OCI-LY7 (cell line): ENCODE data around the gene SH3BGR. TPM values are rescaled to one million over a fixed set of nuclear protein-coding genes. Genes with fewer than 3 reads are reported as not detected.

Experiments
- BruUV-seq: library from RNA; stranded (reverse); fragments of 400-500 nt; replicated peaks from 2 replicates; lab custom pipeline; 2021; lab: Mats Ljungman, UMichigan
- CTCF ChIA-PET: fragments of 300-600 bp; sonication (Branson Sonifier 250); formaldehyde crosslinking; loops from one replicate; lab custom pipeline; 2022; ENCODE audit warnings: antibody characterized with exemption; ENCODE audit not compliant: unreplicated experiment; lab: Charles Lee
- POLR2A ChIA-PET: fragments of 300-600 bp; sonication (Branson Sonifier 250); formaldehyde crosslinking; loops from one replicate; lab custom pipeline; 2022; ENCODE audit warnings: antibody characterized with exemption; lab: Charles Lee
- DNase-seq: peaks from one replicate; pipeline ENCODE4 v3.0.0-alpha.2; 2015; ENCODE audit warnings: low spot score
- H2AFZ ChIP-seq: fragments of 200-600 bp; sonication (generic), shearing (Covaris generic); 2 replicates; pipeline ENCODE4 v1.6.1; 2014; ENCODE audit warnings: mild to moderate bottlenecking, antibody characterized with exemption, low read length, moderate library complexity
- H3K27ac ChIP-seq: fragments of 200-600 bp; sonication (generic); 2 replicates; pipeline ENCODE4 v1.5.1; 2014; ENCODE audit warnings: mixed run types, low read depth, mild to moderate bottlenecking, moderate library complexity, low read length, inconsistent platforms; ENCODE audit not compliant: poor library complexity, severe bottlenecking
- H3K36me3 ChIP-seq: fragments of 200-600 bp; sonication (generic); 2 replicates; pipeline ENCODE4 v1.6.1; 2014; ENCODE audit warnings: mild to moderate bottlenecking, antibody characterized with exemption, low read length, moderate library complexity, mixed read lengths; ENCODE audit not compliant: insufficient read depth
- H3K4me1 ChIP-seq: fragments of 200-600 bp; sonication (generic); 2 replicates; pipeline ENCODE4 v1.5.1; 2014; ENCODE audit warnings: mild to moderate bottlenecking, low read length; ENCODE audit not compliant: insufficient read depth, poor library complexity, severe bottlenecking
- H3K4me2 ChIP-seq: fragments of 200-600 bp; sonication (generic); 2 replicates; pipeline ENCODE4 v1.6.1; 2014; ENCODE audit warnings: mild to moderate bottlenecking, low read length
- H3K4me3 ChIP-seq: fragments of 200-600 bp; sonication (generic); 2 replicates; pipeline ENCODE4 v1.5.1; 2014; ENCODE audit warnings: mild to moderate bottlenecking, low read depth, low read length; ENCODE audit not compliant: poor library complexity, severe bottlenecking
- H3K79me2 ChIP-seq: fragments of 200-600 bp; sonication (generic); 2 replicates; pipeline ENCODE4 v1.6.1; 2016; ENCODE audit warnings: low read depth, mild to moderate bottlenecking, low read length, moderate library complexity, mixed read lengths; ENCODE audit not compliant: insufficient read depth
- H3K9me2 ChIP-seq: fragments of 200-600 bp; sonication (generic); 2 replicates; pipeline ENCODE4 v1.6.1; 2016; ENCODE audit warnings: mild to moderate bottlenecking, low read length, mixed read lengths; ENCODE audit not compliant: insufficient read depth
- H3K9me3 ChIP-seq: fragments of 200-600 bp; sonication (generic); 2 replicates; pipeline ENCODE4 v1.6.1; 2014; ENCODE audit warnings: mild to moderate bottlenecking, mixed run types, low read length, mixed read lengths
- H4K20me1 ChIP-seq: fragments of 200-600 bp; sonication (generic); 2 replicates; pipeline ENCODE4 v1.6.1; 2014; ENCODE audit warnings: mild to moderate bottlenecking, antibody characterized with exemption, low read length, moderate library complexity, mixed read lengths; ENCODE audit not compliant: insufficient read depth
- CTCF ChIP-seq: fragments of 200-600 bp; sonication (generic); conservative IDR thresholded peaks from 2 replicates; pipeline ENCODE4 v1.5.1; 2014; ENCODE audit warnings: mild to moderate bottlenecking, antibody characterized with exemption, low read length, moderate library complexity, mixed read lengths
- EZH2phosphoT487 ChIP-seq: fragments of 200-600 bp; sonication (generic); IDR thresholded peaks from 2 replicates; pipeline ENCODE4 v1.6.1; 2018; ENCODE audit warnings: low read depth, borderline replicate concordance, mild to moderate bottlenecking, mixed run types, antibody characterized with exemption, low read length, moderate library complexity, mixed read lengths
- intact Hi-C: fragments of 100-400 bp; cut with micrococcal nuclease; formaldehyde crosslinking; loops from one replicate; pipeline ENCODE4 v1.10.0; 2022; ENCODE audit not compliant: unreplicated experiment
- total RNA-seq, 2 experiments: library from RNA; depleted of rRNA in 1 of 2; stranded (reverse); fragments of >200 nt in 1 of 2; shearing (Covaris generic) in 1 of 2; gene quantifications; 2 replicates each; pipeline ENCODE4 v1.2.3, GENCODE V29; 2014 to 2022

Gene SH3BGR
- total RNA-seq, 2 experiments from 2014 or later: 5.4 TPM; not detected in 1

GRCh38 chr21:39503123-39503762, 51.5 kb downstream of the SH3BGR start:
- Histone ChIP-seq H3K79me2 (no peaks in the 10 kb centered on the region), H3K27ac (no peak overlapping the region), H3K4me1 (no peaks in the 10 kb centered on the region), H3K36me3 (no peaks in the 10 kb centered on the region), H3K9me3 (no peaks in the 10 kb centered on the region), H2AFZ (no peak overlapping the region), H3K4me3 (no peak overlapping the region), H4K20me1 (no peaks in the 10 kb centered on the region), H3K9me2 (no peaks in the 10 kb centered on the region), H3K4me2 (no peak overlapping the region)
- DNase-seq: no peak
- ChIA-PET POLR2A (interaction anchor here (0.7 to 1.3 kb wide), 4 partner anchors 10 to 349 kb away, joined by 3 to 4 read pairs (median 4); no protein-coding TSS in a partner anchor), CTCF (no interaction called here)
- no peak for TF ChIP-seq EZH2phosphoT487
- BruUV-seq: no TSS peak
- intact Hi-C loops: no loop called here

GRCh38 chr21:39504230-39504629, 52.5 kb downstream of the SH3BGR start:
- intact Hi-C loops: no loop called here
- H3K36me3 ChIP-seq: no peaks in the 10 kb centered on the region
- BruUV-seq: no TSS peak
- CTCF ChIA-PET: no interaction called here
- H3K4me3 ChIP-seq: no peak overlapping the region
- no peaks in the 10 kb centered on the region for H4K20me1 ChIP-seq
- H3K4me1 ChIP-seq: no peaks in the 10 kb centered on the region
- no peak overlapping the region for H3K27ac ChIP-seq
- no peak overlapping the region for H3K4me2 ChIP-seq
- no peak overlapping the region for H2AFZ ChIP-seq
- no peaks in the 10 kb centered on the region for H3K9me2 ChIP-seq
- POLR2A ChIA-PET: interaction anchor here (0.6 to 1.0 kb wide), 2 partner anchors 10 to 35 kb away, joined by 3 to 4 read pairs; no protein-coding TSS in a partner anchor
- no peak for TF ChIP-seq CTCF
- no peak for TF ChIP-seq EZH2phosphoT487
- no peaks in the 10 kb centered on the region for H3K79me2 ChIP-seq
- no peaks in the 10 kb centered on the region for H3K9me3 ChIP-seq
- no peak for DNase-seq

GRCh38 chr21:39510240-39510639, 58.5 kb downstream of the SH3BGR start:
- TF ChIP-seq EZH2phosphoT487 (no peak), CTCF (no peak)
- Histone ChIP-seq H2AFZ (no peak overlapping the region), H3K79me2 (no peaks in the 10 kb centered on the region), H3K9me2 (no peaks in the 10 kb centered on the region), H4K20me1 (no peaks in the 10 kb centered on the region), H3K36me3 (no peaks in the 10 kb centered on the region), H3K4me2 (no peak overlapping the region), H3K9me3 (no peaks in the 10 kb centered on the region), H3K4me3 (no peak overlapping the region), H3K27ac (no peak overlapping the region), H3K4me1 (no peaks in the 10 kb centered on the region)
- CTCF ChIA-PET: interaction anchor here (0.6 to 0.7 kb wide), 2 partner anchors 13 to 39 kb away, joined by 6 to 8 read pairs; no protein-coding TSS in a partner anchor
- no TSS peak for BruUV-seq
- DNase-seq: no peak
- intact Hi-C loops: no loop called here
- POLR2A ChIA-PET: interaction anchor here (0.6 kb wide), 1 partner anchor 57 kb away, joined by 3 read pairs; no protein-coding TSS in a partner anchor
